T-helper 2 cell treated with Interferon-gamma antibody and Interleukin-4, amounts not matched to agents 5 μg/mL and 100 μg/mL, for 36 hours (primary cell): Measurements from ENCODE around the gene CEP19.
A peak's percentile ranks its signal among the peaks of the same experiment; 100 is the strongest.

Experiments used
- DNase-seq: peaks from one replicate; pipeline ENCODE4 v3.0.0; 2021; ENCODE audit warnings: low spot score
- H3K27ac Mint-ChIP-seq: one replicate; pipeline ENCODE4 v1.8.0; 2021; ENCODE audit warnings: mild to moderate bottlenecking, mixed read lengths
- H3K27me3 Mint-ChIP-seq: one replicate; pipeline ENCODE4 v1.8.0; 2021; ENCODE audit warnings: low read depth, mixed read lengths
- H3K36me3 Mint-ChIP-seq: one replicate; pipeline ENCODE4 v1.8.0; 2021; ENCODE audit warnings: low read depth, mixed read lengths
- H3K4me1 Mint-ChIP-seq: one replicate; pipeline ENCODE4 v1.8.0; 2021; ENCODE audit warnings: low read depth, mixed read lengths
- H3K4me3 Mint-ChIP-seq: one replicate; pipeline ENCODE4 v1.8.0; 2022; ENCODE audit warnings: mild to moderate bottlenecking, moderate library complexity, mixed read lengths
- H3K9me3 Mint-ChIP-seq: one replicate; pipeline ENCODE4 v1.8.0; 2021; ENCODE audit warnings: mixed read lengths

Gene CEP19

DNA sequence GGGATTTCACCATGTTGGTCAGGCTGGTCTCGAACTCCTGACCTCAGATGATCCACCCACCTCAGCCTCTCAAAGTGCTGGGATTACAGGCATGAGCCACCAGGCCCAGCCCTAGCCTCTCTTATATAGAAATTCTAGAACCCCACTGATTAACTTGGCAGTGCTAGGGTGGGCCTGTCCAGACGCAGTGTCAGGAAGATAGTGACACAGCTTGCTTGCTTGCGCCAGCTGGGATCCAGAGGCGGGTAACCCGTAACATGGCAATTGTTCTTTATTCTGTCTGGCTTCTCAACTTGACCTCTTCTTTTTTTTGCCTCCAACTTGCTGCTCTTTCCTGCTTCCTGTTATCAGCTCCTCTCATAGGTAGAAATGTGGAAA is 16.2 kb downstream of the CEP19 start:
- Mint-ChIP-seq H3K27me3 (no peaks in the 10 kb centered on the region), H3K9me3 (no peaks in the 10 kb centered on the region), H3K27ac (peak overlapping the region; percentile 71), H3K4me1 (peaks cover 10% of the 10 kb centered on the region), H3K4me3 (no peak overlapping the region), H3K36me3 (no peaks in the 10 kb centered on the region)
- DNase-seq = no peak

DNA sequence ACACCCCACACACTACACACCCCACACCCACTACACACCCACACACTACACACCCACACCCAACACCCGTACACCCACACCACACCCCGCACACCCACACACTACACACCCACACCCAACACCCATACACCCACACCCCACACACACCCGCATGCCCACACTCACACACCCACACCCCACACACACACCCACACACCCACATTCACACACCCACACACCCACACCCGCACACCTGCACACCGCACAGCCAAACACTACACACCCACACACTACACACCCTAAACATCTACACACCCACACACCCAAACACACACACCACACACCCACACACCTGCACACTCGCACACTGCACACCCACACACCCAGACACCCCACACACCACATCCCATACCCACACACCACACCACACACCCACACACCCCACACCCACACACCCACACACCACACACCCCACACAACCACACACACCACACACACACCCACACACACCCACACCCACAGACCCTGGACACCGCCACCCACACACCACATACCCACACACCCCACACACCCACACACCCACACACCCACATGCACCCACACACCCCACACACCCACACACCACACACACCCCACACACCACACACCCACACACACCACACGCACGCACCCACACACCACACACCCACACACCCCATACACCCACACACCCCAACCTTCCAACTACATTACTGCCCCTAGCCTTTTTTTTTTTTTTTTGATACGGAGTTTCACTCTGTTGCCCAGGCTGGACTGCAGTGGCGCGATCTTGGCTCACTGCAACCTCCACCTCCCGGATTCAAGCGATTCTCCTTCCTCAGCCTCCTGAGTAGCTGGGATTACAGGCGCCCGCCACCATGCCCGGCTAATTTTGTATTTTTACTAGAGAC is 16.9 kb downstream of the CEP19 start:
- Mint-ChIP-seq H3K27me3 (no peaks in the 10 kb centered on the region), H3K9me3 (no peaks in the 10 kb centered on the region), H3K4me1 (peaks cover 10% of the 10 kb centered on the region), H3K27ac (peak overlapping the region; percentile 71), H3K36me3 (no peaks in the 10 kb centered on the region), H3K4me3 (no peak overlapping the region)
- peak; percentile 28 for DNase-seq

DNA sequence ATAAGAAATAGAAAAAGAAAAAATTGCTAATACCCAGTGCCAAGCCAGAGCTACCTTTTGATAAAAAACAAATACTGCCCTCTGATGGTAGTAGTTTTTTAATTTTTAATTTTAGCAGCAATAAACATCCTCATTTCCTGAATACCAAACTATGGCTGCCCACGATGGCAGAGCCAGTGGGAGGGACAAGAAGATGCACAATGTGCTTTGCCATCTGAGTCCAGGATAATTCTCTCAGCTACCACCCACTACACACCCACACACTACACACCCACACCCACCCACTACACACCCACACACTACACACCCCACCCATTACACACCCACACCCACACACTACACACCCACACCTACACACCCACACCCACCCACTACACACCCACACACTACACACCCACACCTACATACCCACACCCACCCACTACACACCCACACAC is 17.8 kb downstream of the CEP19 start:
- Mint-ChIP-seq H3K27me3 (no peaks in the 10 kb centered on the region), H3K36me3 (no peaks in the 10 kb centered on the region), H3K4me1 (peaks cover 10% of the 10 kb centered on the region), H3K9me3 (no peaks in the 10 kb centered on the region), H3K27ac (peak overlapping the region; percentile 78), H3K4me3 (no peak overlapping the region)
- DNase-seq = peak; percentile 14

DNA sequence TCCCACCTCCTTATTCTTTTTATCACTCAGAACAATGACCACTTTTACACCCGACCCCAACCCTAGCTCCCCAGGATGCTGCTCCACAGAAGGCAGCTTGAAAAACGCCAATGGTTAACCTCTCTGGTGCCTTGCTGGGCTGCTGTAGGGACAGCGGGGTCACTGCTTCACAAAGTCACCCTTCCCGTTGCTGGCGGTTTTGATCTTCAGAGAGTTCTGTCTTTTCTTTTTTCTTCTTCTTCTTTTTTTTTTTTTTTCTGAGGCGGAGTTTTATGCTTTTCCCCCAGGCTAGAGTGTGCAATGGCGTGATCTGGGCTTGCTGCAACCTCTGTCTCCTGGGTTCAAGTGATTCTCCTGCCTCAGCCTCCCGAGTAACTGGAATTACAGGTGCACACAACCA is 20.7 kb downstream of the CEP19 start:
- DNase-seq = no peak
- no peaks in the 10 kb centered on the region for H3K36me3 Mint-ChIP-seq
- H3K27me3 Mint-ChIP-seq = no peaks in the 10 kb centered on the region
- H3K9me3 Mint-ChIP-seq = no peaks in the 10 kb centered on the region
- H3K4me3 Mint-ChIP-seq = no peak overlapping the region
- H3K4me1 Mint-ChIP-seq = peaks cover 19% of the 10 kb centered on the region
- H3K27ac Mint-ChIP-seq = no peak overlapping the region

DNA sequence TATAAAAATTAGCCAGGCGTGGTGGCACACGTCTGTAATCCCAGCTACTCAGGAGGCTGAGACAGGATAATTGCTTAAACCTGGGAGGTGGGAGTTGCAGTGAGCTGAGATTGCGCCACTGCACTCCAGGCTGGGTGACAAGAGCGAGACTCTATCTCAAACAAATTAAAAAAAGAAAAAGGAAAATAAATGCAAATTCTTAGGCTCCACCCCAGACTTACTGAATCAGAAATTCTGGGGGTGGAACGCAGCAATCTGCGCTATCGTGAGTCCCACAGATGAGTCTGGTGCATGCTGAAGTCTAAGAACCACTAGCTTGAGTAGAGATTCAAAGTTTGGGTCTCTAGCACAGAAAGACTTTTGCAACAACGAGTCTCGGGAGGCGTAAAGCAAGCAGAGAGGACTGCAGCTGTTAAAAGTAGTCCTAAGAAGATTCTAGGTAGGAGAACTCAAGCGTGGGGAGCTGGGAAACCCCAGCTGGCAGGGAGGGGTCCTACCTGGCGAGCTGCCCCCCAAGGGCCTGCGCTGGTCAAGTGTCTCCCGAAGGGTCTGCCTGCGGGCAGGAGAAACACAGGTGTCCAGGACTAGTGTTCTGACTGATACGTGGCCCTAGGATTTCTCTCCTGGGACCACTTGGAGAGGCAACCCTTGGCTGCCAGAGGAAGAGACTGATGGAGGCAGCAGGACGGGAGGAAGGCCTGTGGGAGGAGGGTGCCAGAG is 21.9 kb downstream of the CEP19 start:
- H3K27me3 Mint-ChIP-seq = no peaks in the 10 kb centered on the region
- peaks cover 22% of the 10 kb centered on the region for H3K4me1 Mint-ChIP-seq
- no peak overlapping the region for H3K4me3 Mint-ChIP-seq
- no peak for DNase-seq
- H3K9me3 Mint-ChIP-seq = no peaks in the 10 kb centered on the region
- no peak overlapping the region for H3K27ac Mint-ChIP-seq
- no peaks in the 10 kb centered on the region for H3K36me3 Mint-ChIP-seq

DNA sequence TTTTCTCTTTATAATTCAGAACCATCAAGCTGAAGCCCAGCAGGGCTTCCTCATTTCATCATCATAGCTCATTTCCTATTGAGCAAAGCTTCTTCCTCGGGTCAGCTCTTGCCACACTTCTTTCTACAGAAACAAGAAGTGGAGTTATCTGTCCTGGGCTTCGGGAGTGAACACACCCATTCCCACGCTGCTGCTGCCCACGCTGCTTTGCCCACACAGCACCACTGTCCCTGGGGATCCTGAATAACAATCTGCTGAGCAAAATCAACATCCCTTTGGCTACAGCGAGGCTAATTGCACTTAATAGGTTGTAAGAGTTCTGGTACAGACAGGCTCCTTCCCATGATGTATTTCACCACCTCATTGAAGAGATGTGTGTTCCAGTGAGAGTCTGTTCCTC is 23.7 kb downstream of the CEP19 start:
- Mint-ChIP-seq H3K27me3 (no peaks in the 10 kb centered on the region), H3K27ac (no peak overlapping the region), H3K4me3 (no peak overlapping the region)

DNA sequence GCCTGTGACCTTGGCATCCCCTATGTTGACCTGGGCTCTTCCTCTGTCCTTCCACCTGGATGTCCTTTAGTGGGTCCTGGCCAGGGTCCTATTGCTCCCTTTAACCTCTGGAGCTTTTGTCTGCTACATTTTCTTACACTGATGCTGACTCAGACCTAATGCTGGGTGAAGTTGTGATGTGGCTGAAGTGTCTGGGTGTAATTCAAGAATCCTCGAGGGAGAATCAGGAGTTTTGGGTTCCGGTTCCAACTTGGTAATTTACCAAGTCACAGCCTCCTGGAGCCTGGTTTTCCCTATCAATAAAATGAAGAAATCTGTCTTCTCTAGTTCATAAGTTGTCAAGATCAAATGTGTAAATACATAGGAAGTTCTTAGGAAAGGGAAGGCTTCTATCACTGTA is 25.6 kb downstream of the CEP19 start:
- Mint-ChIP-seq H3K27ac (no peak overlapping the region), H3K4me1 (peaks cover 26% of the 10 kb centered on the region), H3K4me3 (no peak overlapping the region), H3K9me3 (peaks cover 11% of the 10 kb centered on the region), H3K27me3 (no peaks in the 10 kb centered on the region), H3K36me3 (peaks cover 8% of the 10 kb centered on the region)
- DNase-seq = no peak

More for the DNA sequence above, 23.7 kb downstream of the CEP19 start:
- Mint-ChIP-seq H3K4me1 (peaks cover 28% of the 10 kb centered on the region), H3K36me3 (no peaks in the 10 kb centered on the region), H3K9me3 (no peaks in the 10 kb centered on the region)
- no peak for DNase-seq

DNA sequence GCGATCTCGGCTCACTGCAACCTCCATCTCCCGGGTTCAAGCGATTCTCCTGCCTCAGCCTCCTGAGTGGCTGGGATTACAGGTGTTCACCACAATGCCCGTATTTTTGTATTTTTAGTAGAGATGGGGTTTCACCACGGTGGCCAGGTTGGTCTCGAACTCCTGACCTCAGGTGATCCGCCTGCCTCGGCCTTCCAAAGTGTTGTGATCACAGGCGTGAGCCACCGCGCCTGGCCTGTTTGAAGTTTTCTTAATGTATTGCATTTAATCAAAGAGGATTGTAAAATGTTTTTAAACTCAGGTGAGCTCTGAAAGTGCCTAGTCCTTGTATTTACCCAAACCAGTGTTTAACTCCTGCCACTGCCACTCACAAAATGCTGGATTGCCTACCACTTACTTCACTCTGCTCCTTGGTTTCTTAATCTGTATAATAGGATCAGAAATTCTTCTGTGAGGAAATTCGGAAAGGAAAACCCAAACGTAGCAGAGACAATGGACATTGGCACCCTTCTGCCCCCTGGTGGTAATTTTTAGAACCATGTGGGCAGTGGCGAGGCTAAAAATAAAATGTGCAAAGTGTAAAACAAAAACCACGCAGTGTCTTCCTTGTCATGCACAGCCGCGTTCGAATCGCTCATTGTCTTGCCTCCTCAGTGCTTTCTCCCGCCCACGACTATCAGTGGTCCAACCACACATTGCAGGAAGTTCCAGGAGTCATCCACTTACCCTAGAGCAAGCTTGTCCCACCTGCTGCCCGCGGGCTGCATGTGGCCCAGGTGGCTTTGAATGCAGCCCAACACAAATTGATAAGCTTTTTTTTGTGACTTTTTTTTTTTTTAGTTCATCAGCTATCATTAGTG is 27.3 kb downstream of the CEP19 start:
- Mint-ChIP-seq H3K9me3 (peaks cover 11% of the 10 kb centered on the region), H3K4me1 (peaks cover 28% of the 10 kb centered on the region), H3K4me3 (peak overlapping the region; percentile 42), H3K27me3 (no peaks in the 10 kb centered on the region), H3K27ac (peak overlapping the region; percentile 71), H3K36me3 (peaks cover 11% of the 10 kb centered on the region)
- peak; percentile 75 for DNase-seq

DNA sequence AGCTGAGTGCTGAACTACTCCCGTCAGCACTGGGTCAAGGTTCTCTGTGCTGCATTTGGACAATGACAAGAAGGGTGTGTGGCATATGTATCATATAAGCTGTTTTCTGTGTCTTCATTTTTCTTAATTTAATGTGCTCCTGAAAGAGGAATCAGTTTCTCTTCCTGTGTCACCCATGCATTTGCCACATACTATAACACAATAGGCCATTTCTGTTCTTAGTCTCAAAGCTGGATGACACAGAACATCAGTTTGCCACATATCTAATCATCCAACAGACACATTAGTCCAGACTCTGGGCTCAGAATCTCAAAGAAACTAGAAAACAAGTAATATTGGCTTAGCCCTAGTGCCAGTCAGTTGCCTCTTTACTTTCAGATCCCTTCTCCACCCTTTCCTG is 34.1 kb downstream of the CEP19 start:
- Mint-ChIP-seq H3K9me3 (peaks cover 8% of the 10 kb centered on the region), H3K4me3 (peak overlapping the region; percentile 39), H3K27ac (peak overlapping the region; percentile 7), H3K27me3 (no peaks in the 10 kb centered on the region), H3K4me1 (peaks cover 20% of the 10 kb centered on the region), H3K36me3 (peaks cover 14% of the 10 kb centered on the region)
- no peak for DNase-seq

DNA sequence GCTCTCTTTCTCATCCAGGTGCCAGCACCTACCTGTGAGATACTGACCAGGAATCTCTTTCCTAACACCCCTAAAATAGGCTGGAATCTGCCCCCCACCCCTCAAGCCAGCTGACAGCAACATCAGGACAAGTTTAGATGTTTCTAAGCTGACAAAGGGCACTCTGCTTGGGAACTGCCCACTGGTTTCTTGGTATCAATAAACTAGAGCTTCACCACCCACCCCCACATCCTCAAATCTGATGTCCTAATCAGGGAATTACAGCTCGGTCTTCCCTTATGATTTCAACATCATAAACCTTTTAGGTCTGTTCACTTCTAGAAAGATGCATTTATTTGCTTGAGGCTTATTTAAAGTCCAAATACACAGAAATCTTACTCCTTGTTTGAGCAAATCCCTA is 34.7 kb downstream of the CEP19 start:
- H3K27ac Mint-ChIP-seq = no peak overlapping the region
- no peak for DNase-seq
- peak overlapping the region; percentile 36 for H3K4me3 Mint-ChIP-seq
- H3K9me3 Mint-ChIP-seq = peaks cover 6% of the 10 kb centered on the region
- H3K4me1 Mint-ChIP-seq = peaks cover 20% of the 10 kb centered on the region
- H3K36me3 Mint-ChIP-seq = peaks cover 11% of the 10 kb centered on the region
- H3K27me3 Mint-ChIP-seq = no peaks in the 10 kb centered on the region

DNA sequence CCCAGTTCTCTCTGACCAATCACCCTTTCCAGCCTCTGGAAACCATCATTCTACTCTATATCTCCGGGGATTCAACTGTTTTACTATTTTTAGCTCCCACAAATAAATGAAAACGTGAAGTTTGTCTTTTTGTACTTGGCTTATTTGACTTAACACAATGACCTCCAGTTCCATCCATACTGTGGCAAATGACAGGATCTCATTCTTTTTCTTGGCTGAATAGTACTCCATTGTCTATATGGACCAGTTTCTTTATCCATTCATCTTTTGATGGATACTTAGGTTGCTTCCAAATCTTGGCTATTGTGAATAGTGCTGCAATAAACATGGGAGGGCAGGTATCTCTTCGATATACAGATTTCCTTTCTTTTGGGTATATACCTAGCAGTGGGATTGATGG is 38.4 kb downstream of the CEP19 start:
- Mint-ChIP-seq H3K9me3 (no peaks in the 10 kb centered on the region), H3K27ac (no peak overlapping the region), H3K36me3 (peaks cover 10% of the 10 kb centered on the region), H3K4me1 (peaks cover 32% of the 10 kb centered on the region), H3K4me3 (no peak overlapping the region), H3K27me3 (no peaks in the 10 kb centered on the region)
- no peak for DNase-seq

DNA sequence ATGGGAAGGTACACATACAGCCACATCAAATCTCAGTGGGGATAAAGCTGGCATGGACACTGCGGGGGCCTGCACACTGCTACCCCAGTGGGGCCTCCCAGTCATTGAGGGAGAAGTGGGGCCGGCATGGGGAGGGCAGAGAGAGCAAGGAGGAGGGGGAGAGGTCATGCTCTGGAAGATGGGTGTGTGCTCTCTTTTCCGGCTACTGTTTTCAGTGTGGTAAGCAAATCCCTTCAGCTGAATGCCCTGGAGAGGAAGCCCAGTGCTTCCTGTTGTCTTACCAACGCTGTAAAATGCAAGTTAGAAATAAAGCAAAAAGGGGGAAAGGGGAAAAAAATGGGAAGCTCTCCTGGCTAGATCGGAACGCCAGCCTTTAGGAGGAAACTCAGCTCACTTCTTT is 41.7 kb downstream of the CEP19 start:
- H3K4me1 Mint-ChIP-seq = peaks cover 16% of the 10 kb centered on the region
- no peak for DNase-seq
- peak overlapping the region; percentile 47 for H3K27ac Mint-ChIP-seq
- H3K9me3 Mint-ChIP-seq = no peaks in the 10 kb centered on the region
- no peaks in the 10 kb centered on the region for H3K27me3 Mint-ChIP-seq
- H3K36me3 Mint-ChIP-seq = peaks cover 22% of the 10 kb centered on the region
- H3K4me3 Mint-ChIP-seq = peak overlapping the region; percentile 70

DNA sequence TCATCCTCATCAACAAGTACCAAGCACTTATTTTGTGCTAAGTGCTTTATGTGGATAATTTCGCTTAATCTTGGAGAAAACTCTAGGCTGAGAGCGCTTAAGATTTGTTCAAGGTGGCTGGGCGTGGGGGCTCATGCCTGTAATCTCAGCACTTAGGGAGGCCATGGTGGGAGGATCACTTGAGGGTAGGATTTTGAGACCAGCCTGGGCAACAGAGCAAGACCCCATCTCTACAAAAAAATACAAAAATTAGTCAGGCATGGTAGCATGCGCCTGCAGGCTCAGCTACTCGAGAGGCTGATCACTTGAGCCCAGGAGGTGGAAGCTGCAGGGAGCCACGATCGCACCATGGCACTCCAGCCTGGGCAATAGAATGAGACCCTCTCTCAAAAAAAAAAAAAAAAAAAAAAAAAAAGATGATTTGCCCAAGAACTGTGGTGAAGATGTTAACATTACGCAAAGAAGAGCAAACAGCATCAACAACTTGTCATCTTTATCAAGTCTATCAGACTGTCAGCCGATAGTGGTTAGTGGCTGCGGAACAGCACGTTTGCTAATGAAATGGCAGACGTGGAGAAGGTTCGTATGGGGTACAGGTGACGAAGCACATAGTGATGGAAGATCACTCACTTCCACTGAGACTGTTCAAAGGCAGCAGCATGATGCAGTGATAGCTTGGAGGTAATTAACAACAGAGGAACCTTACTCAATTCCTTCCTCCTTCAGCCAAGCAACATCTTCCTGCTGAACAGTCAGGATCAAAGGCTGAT is 44.8 kb downstream of the CEP19 start:
- Mint-ChIP-seq H3K9me3 (no peaks in the 10 kb centered on the region), H3K36me3 (peaks cover 32% of the 10 kb centered on the region), H3K27ac (no peak overlapping the region), H3K27me3 (no peaks in the 10 kb centered on the region), H3K4me1 (peaks cover 16% of the 10 kb centered on the region), H3K4me3 (no peak overlapping the region)
- DNase-seq = no peak
